AG20443 (cell line): ENCODE measurements around the gene SMTN.
"Not testable (repeated sequence)": the region's sequence is repeated elsewhere in the genome, so short reads cannot be mapped to it uniquely, and the experiment has no call there.

Source experiments
- DNase-seq: peaks from one replicate; pipeline ENCODE4 v3.0.0; 2012; ENCODE audit warnings: low spot score, mixed read lengths

Gene SMTN

DNA sequence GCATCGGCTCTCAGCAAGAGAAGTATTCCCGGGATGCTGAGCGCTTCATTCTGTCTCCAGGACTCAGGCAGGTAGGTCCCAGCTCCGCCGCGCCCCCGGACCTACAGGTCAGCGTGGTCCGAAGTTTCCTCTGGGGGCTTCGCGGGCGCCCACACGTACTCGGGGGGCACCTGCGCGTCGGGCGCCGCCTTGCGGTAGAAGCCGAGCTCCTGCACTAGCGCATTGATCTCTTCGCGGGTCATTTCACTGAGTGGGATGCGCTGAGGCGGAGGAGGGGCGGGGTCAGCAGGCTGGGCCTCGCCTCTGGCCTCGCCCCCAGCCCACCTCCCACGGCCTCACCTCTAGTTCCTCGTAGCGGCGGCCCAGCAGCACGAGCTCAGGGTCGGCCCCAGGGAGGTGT, 23.8 kb downstream of the SMTN start:
- DNase-seq, result no peak

DNA sequence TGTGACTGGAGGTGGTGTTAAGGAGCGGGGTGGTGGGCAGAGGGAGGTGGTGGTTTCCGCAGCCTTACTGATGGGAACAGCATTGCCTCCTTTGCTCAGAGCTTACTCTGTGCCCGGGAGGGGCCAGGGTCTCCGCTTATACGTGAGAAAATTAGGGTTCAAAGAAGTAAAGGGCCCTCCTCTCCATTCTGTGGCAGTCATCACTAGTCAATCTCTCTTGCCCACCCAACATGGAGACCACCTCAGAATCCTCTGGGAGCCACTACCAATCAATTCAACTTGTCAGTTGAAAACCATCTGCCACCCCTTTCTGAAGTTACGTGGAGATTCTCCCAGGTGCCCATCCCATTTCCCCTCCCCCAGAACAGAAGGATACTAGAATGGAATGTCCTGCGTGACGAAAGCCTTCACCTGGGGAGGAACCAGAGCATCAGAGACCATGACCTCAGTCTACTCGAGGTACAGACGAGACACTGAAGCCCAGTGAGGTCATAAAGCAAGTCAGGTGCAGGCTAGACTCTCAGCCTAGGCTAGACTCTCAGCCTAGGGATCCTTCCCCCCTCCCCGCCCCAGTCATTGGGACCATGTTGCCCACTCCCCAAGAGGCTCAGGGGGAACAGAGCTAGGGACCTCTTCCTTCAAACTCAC, 24.3 kb downstream of the SMTN start:
- DNase-seq, result no peak

DNA sequence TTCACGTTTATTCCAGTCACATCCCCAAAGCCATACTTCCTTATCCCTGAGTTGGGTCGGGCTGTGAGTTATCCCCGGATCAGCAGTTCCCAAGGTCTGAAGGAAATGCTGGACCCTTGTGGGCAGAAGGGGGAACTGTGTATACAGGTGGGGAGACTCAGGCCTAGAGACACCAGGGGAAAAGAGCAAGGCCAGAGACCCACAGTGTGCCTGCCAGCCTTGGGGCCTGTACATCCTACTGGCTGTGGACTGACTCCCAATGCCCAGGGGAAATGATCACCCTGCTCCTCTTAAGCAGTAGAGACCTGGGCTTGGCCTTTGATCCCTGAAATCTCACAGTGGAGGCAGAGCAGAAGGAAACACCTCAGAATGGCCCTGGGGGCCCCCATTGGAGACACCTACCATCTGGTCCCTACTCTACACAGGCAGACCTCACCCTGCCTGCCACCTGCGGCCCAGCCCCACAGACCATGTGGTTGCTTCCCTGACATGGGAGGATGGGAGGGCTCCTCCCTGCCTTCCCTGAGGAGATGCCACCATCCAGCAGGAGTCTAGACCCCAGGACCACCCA, 25.0 kb downstream of the SMTN start:
- DNase-seq, result no peak

DNA sequence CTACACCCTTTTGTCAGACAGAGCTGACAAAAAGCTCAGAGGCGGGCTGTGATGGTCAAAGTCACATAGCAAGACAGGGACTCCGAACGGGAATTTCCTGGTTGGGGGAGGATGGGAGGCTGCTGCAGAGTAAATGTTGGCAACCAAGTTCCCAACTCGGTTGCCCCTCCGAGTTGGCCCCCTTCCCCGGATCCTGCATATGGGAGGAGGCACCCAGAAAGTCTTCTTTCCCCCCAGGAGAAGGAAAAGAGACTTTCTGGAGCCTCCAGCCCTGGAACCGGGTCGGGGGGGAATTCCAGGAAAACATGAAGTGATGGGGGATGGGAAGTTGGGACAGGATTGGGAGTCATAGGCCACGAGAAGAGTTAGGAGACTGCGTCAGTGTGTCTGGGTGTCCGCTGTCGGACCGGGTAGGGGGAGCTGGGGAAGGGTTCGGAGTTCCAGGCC, 25.6 kb downstream of the SMTN start:
- DNase-seq, result peak; percentile 63

DNA sequence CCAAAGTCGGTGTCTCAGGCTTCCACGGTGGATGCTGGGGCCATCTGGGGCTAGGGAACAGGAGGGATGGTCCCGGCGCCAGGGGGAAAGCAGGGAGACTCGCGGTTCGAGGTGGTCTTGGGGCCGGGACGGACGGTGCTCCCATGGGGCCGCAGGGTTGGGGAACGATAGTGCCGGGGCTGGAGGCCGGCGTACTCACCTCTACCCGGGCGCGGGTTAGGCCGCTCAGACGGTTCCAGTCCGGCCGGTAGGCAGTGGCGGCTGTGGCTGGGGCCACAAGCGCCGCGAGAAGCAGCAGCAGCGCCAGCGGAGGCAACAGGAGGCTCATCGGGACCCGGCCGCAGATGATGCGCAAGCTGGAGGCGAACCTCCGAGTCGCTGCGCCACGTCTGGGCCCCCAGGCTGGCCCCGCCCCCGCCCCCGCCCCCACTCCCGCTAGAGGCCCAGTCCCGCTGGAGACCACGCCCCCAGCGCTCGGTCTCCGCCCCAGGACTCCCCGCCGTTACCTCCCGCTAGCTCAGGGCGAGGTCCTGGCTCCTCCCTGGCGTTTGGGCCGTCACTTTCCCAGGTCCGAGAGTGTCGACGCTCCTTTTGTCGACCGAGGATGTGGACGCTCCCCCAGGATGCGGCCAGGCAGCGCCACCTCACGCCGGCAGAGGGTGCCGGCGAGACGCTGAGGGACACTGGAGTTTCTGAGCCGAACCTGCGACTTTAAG, 26.2 kb downstream of the SMTN start, which contains the start of gene SELENOM:
Gene SELENOM (minus strand): TSS at position 391 of the 716 bp plus-strand sequence. CDS start 63 bp downstream, at position 328.
- DNase-seq, result peak; percentile 99

DNA sequence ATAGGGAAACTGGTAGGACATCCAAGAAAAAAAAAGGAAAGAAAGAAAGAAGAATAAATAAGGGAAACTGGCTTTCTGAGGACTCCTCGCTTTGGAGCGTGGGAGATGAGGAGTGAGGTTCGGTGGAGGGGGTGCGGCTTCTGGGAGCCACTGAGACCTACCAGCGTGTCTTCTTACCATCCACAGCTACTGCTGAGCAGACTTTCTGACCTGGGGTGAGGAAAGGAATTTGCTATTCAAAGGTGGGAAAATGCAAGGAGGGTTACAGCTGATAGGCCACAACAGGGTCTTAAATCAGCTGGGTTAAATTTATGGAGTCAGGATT, 26.7 kb downstream of the SMTN start:
- DNase-seq, result no peak

DNA sequence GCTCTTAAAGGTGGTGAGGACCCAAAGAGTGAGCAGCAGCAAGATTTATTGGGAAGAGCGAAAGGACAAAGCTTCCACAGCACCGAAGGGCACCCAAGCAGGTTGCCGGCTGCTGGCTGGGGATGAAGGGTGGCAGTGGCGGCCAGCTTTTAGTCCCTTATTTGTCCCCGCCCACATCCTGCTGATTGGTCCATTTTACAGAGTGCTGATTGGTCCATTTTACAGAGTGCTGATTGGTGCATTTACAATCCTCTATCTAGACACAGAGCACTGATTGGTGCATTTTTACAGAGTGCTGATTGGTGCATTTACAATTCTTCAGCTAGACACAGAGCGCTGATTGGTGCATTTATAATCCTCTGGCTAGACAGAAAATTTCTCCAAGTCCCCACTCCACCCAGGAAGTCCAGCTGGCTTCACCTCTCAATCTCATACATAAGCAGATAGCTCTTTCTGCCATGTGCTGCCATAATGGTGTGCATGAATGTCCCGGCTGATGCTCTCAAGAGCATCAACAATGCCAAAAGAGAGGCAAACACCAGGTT, 31.5 kb downstream of the SMTN start:
- not testable (repeated sequence) for DNase-seq

DNA sequence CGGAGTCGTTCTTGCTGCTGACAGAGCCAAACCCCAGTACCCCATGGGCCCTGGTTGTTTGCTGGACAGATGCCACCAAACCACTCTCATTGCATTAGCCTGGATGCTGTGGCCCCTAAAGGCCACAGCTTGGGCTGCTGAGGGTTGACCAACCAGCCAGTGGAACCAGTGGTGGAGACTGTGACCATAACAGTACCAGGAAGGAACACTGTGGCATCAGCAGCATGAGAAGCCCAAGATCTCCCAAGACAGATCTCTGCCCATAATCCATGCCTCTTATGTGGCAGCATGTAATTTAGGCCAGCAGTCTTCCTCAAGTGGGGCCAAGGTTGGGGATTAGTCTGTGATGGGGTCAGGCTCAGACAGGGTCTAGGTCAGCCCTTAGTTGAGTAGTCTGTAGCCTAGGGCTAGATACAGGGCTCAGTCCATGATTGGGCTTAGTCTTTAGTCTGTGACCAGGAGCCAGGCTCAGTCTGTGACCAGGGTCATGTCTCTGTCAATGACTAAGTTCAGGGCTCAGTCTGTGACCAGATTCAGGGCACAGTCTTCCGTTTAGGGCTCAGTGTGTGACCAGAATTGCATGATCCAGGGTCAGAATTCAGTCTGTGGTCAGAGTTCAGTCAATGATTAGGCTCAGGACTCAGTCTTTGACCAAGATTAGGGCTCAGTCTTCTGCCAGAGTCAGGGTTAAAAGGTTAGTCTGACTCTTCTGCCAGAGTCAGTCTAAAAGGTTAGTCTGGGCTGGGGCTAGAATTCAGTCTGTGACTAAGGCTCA, 37.1 kb downstream of the SMTN start:
- DNase-seq, result no peak

DNA sequence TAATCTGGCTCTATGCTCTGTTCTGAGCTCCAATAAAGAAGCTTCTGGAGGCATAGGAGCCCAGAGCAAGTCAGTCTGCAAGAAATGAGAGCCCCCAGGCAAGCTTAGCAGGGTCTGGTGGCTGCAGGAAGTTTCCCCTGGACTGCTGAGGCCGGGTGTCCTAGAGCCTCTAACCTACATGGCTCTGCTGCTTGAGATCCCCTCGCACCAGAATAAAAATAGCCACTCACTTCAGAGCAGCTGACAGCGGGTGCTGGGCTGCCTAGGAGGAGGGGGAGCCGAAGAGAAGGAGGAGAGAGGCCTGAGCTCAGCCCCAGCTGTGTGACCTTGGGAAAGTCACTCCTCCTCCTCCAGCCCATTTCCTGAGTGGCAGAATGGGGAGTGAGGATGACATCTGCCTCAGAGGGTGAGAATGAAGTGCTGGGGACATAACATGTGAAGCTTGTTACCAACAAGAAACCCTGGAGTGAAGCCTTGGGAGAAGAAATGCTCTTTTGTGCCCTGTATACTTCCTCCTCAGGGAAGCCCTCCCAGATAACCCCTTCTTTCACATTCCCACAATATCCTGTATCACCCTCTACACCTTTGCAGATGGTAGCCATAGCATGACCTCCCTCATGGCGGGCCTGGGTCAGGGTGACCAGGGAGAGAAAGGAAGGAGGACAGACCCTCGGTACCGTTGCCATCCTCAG, 38.1 kb downstream of the SMTN start:
- DNase-seq, result no peak

DNA sequence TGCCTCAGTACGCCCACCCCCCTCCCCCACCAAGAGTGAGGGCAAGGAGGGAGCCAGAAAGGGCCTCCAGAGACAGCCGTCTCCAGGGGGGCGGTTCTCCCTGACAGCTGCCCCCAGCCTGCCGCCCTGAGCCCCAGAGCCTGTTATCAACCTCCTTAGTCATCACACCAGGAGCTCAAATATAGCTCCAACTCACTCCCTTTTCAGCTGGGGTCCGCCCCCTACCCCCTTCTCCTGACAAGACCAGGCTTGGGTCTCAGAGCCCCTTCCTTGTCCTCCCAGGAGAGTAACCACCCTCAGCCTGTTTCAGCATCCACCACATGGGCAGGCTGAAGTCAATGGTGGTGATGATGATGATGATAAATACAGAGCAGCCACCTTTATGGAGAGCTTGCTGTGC, 39.1 kb downstream of the SMTN start:
- DNase-seq, result no peak

DNA sequence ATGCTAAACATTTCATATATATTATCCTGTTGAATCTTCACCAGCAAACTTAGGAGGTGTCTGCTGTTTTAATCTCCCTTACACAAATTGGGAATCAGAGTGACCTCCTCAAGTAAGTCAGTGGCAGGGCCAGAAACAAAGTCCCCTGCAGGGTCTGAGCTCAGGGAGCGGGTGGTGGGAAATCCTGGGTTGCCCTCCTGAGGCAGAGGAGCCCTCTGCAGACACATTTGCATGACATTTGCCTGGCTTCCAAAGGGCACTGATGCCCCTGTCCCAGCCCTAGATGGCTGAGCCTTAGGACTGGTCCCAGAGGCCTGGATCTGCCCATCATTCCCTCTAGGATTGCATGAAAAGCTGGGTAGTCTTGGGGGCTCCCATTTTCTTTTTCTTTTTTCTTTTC, 39.5 kb downstream of the SMTN start:
- DNase-seq, result no peak

DNA sequence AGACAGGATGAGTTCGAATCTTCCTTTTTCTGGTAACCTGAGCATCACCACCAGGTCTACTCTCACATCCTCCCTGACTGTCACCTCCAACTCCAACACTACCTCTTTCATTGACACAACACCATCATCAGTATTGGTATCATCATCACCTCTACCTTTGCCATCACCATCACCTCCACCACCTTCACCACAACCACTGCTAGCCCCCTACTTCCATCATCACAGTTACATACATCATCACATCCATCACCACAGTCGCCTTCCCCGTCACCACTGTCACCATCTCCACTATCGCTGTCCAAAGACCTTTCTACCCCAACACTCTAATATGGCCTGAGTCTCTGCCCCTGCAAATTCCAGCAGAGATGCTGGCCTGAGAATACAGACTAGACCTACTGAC, 40.3 kb downstream of the SMTN start:
- DNase-seq, result no peak

DNA sequence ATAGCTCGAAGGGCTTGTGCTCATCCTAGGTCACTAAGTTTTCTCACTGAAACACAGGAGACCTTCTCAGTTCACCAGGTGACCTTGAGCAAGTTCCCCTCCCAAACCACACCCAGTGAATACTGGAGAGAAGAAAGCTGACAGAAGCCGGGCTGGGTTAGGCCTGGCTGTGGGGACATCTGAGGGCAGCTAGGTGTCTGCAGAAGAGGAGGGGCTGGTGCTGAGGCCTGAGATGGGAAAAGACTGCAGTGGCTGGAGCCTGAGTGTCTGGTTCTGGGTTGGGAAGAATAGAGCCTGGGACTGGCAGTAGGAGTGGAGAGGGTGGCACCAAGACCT, 41.0 kb downstream of the SMTN start:
- DNase-seq, result no peak

DNA sequence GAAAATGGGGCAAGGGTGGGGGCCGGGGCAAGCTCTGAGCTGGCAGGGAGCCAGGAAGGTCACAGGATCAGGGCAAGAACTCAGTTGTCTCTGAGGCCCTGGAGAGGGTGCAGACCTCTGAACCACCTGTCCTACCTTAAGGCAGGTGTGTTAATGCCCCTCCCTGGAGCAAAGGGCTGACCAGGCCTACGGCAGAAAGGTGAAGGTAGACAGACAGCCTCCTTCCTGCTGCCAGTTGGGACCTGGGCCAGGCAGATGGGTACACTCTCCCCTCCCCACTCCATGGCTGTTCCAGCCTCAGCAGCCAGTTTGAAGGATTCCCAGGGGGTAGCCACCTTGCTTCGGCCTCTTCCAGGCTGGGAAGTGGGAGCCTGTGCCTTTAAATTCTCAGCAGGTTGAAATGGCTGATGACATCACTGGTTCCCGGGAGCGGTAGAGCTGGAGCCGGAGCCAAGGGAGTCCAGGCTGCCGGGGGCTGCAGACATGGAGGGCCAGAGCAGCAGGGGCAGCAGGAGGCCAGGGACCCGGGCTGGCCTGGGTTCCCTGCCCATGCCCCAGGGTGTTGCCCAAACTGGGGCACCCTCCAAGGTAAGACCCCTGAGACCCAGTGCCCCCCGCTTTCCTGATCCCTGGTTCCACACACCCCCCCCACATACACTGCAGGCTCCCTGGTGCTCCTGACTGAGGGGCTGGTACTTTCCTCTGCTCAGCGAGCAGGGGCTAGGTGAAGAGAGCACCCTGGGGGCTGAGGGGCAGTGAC, 41.6 kb downstream of the SMTN start, which contains the start of gene INPP5J:
Gene INPP5J (plus strand): TSS at position 435 of the 760 bp plus-strand sequence. CDS start 49 bp downstream, at position 484.
- peak; percentile 84 for DNase-seq

DNA sequence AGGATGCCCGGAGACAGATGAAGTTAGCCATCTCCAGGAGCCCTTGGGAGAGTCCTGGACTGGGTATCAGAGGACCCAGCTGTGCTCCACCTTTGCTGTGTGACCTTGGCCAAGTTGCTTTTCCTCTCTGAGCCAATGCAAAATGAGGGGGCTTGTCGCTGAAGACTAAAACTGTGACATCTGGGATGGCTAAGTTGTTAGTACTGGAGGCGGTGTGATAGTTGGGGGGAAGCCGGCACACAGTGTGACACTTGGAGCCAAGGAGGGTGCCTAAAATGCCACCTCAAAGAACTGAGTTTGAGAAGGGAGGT, 42.1 kb downstream of the SMTN start:
- no peak for DNase-seq

DNA sequence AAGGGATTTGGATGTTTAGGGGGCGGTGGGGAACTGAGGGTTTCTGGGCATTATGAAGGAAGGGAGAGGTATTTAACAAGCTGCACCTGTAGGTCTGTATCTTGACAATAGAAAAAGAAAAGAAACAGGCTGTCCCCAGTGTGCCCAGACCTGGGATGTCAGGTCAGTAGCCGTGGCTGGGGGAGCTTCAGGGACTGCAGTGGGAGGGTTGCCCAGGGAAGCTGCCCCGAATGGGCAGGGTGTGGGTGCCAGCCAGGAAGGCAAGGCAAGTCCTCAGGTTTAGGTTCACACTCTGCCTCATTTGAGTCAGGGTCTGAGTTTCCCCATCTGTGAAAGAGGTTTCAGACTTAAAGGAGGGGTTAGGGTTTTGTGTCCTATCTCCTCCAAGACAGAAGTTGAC, 43.2 kb downstream of the SMTN start:
- no peak for DNase-seq

DNA sequence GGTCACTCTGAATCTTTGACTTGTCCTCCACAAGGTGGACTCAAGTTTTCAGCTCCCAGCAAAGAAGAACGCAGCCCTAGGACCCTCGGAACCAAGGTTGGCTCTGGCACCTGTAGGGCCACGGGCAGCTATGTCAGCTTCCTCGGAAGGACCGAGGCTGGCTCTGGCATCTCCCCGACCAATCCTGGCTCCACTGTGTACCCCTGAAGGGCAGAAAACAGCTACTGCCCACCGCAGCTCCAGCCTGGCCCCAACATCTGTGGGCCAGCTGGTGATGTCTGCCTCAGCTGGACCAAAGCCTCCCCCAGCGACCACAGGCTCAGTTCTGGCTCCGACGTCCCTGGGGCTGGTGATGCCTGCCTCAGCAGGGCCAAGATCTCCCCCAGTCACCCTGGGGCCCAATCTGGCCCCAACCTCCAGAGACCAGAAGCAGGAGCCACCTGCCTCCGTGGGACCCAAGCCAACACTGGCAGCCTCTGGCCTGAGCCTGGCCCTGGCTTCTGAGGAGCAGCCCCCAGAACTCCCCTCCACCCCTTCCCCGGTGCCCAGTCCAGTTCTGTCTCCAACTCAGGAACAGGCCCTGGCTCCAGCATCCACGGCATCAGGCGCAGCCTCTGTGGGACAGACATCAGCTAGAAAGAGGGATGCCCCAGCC, 43.8 kb downstream of the SMTN start:
- no peak for DNase-seq

DNA sequence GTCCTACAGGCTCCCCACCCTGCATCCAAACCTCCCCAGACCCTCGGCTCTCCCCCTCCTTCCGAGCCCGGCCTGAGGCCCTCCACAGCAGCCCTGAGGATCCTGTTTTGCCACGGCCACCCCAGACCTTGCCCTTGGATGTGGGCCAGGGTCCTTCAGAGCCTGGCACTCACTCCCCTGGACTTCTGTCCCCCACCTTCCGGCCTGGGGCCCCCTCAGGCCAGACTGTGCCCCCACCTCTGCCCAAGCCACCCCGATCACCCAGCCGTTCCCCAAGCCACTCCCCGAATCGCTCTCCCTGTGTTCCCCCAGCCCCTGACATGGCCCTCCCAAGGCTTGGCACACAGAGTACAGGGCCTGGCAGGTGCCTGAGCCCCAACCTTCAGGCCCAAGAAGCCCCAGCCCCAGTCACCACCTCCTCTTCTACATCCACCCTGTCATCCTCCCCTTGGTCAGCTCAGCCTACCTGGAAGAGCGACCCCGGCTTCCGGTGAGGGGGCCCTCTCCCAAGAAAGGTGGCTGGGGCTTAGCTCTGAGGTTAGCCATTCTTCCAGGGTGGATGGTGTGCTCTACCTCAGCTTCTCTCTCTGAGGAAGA, 44.5 kb downstream of the SMTN start:
- DNase-seq, result no peak

DNA sequence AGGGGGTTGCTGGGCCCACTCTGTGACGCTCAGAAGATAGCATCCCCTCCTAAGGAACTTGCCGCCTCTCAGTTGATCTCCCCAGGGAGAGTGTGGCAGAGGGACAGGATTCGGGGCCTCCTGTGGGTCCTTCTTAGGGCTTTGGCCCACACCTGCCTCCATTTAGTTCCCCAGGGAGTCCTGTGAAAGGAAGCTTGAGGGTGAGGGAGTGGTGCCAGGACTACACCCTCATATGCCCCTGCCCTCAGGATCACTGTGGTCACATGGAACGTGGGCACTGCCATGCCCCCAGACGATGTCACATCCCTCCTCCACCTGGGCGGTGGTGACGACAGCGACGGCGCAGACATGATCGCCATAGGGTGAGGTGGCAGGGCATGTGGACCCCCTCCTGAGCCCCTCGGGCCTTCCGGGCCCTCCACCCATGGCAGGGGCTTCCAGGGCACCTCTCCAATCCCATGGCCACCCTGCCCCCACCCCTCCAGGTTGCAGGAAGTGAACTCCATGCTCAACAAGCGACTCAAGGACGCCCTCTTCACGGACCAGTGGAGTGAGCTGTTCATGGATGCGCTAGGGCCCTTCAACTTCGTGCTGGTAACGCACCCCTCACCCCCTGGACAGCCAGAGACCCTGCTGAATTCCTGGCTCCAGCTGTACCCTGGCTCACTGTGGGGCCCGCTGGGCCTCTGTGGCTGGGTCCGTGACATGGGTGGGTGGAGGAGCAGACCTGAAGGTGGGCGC, 45.2 kb downstream of the SMTN start:
- no peak for DNase-seq

DNA sequence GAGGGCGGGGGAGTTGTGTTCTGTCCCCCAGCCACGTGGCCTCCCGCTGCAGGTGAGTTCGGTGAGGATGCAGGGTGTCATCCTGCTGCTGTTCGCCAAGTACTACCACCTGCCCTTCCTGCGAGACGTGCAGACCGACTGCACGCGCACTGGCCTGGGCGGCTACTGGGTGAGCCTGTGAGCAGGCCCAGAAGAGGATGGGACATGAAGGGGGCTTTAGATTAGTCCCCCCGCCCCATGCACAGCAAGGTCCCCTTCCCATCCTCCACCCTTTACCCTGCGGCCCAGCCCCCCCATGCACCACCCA, 45.7 kb downstream of the SMTN start:
- no peak for DNase-seq
